ENCODE results near the gene GBX1. TPM values are rescaled to one million over a fixed set of nuclear protein-coding genes. Genes with fewer than 3 reads are reported as not detected.

The GBX1 gene
- total and polyA plus RNA-seq, 11 donors = 0.27 to 0.52 (median 0.34) TPM; not detected in 5

GRCh38 chr7:151117565-151117964 is 49.9 kb downstream of the GBX1 start:
- TF ChIP-seq, protein P1, sequence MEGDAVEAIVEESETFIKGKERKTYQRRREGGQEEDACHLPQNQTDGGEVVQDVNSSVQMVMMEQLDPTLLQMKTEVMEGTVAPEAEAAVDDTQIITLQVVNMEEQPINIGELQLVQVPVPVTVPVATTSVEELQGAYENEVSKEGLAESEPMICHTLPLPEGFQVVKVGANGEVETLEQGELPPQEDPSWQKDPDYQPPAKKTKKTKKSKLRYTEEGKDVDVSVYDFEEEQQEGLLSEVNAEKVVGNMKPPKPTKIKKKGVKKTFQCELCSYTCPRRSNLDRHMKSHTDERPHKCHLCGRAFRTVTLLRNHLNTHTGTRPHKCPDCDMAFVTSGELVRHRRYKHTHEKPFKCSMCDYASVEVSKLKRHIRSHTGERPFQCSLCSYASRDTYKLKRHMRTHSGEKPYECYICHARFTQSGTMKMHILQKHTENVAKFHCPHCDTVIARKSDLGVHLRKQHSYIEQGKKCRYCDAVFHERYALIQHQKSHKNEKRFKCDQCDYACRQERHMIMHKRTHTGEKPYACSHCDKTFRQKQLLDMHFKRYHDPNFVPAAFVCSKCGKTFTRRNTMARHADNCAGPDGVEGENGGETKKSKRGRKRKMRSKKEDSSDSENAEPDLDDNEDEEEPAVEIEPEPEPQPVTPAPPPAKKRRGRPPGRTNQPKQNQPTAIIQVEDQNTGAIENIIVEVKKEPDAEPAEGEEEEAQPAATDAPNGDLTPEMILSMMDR (IDR thresholded peaks at IDR 0.05) = no peak
- TF ChIP-seq POLR2A (IDR thresholded peaks at IDR 0.05) = no peak

GRCh38 chr7:151116603-151117440 is 50.7 kb downstream of the GBX1 start:
- Histone ChIP-seq H3K4me3 (no peak overlapping the region), H3K9me3 (no peaks in the 10 kb centered on the region), H3K36me3 (peaks cover 0 to 46% (median 39%) of the 10 kb centered on the region in 9 donors), H3K27ac (no peak overlapping the region), H3K27me3 (peaks cover 0 to 5% (median 0%) of the 10 kb centered on the region in 9 donors), H3K4me1 (peaks cover 0 to 24% (median 9%) of the 10 kb centered on the region in 12 donors)
- WGBS, 4 donors = 92 to 97% (median 94%) methylated on average over 27 of the region's 27 CpGs
- ATAC-seq (no peak), DNase-seq (peak in 1 of 5 donors; percentile 58)
- TF ChIP-seq, protein P1 (IDR thresholded peaks at IDR 0.05) = no peak
- no peak for TF ChIP-seq POLR2A (IDR thresholded peaks at IDR 0.05)
- intact Hi-C loops (cut with DNase I) = loop anchor here in 4 of 10 donors (10.0 kb wide), 3 partner anchors 52 to 222 kb away; partner anchors contain the start of genes ABCB8 (in 1 of the 4) and ATG9B (in 1 of the 4)

More at GRCh38 chr7:151117565-151117964, 49.9 kb downstream of the GBX1 start:
- H3K4me1 ChIP-seq = peaks cover 0 to 24% (median 9%) of the 10 kb centered on the region in 12 donors
- H3K27me3 ChIP-seq = peaks cover 0 to 5% (median 0%) of the 10 kb centered on the region in 9 donors
- no peak for ATAC-seq
- no peak for DNase-seq
- WGBS, 4 donors = 88 to 93% (median 90%) methylated on average over 12 of the region's 12 CpGs
- intact Hi-C loops (cut with DNase I) = loop anchor here in 4 of 10 donors (10.0 kb wide), 3 partner anchors 53 to 223 kb away; partner anchors contain the start of genes ABCB8 (in 1 of the 4) and ATG9B (in 1 of the 4)
- no peak overlapping the region for H3K4me3 ChIP-seq
- H3K9me3 ChIP-seq = no peaks in the 10 kb centered on the region
- no peak overlapping the region for H3K27ac ChIP-seq
- peaks cover 0 to 52% (median 43%) of the 10 kb centered on the region in 9 donors for H3K36me3 ChIP-seq

- no peaks in the 10 kb centered on the region for H3K9me3 ChIP-seq
- H3K4me3 ChIP-seq = peak overlapping the region in 7 of 12 donors; percentile 9 to 50 (median 34)
- peak overlapping the region in 1 of 12 donors; percentile 38 for H3K27ac ChIP-seq
- peaks cover 0 to 25% (median 13%) of the 10 kb centered on the region in 12 donors for H3K4me1 ChIP-seq
- intact Hi-C loops (cut with DNase I) = loop anchor here in 4 of 10 donors (10.0 kb wide), 3 partner anchors 51 to 221 kb away; partner anchors contain the start of genes ABCB8 (in 1 of the 4) and ATG9B (in 1 of the 4)
- TF ChIP-seq, protein P1 (IDR thresholded peaks at IDR 0.05) = no peak
- no peak for TF ChIP-seq POLR2A (IDR thresholded peaks at IDR 0.05)
- DNase-seq (no peak), ATAC-seq (peak in 1 of 4 donors; percentile 6)
- WGBS, 4 donors = 81 to 86% (median 84%) methylated on average over 13 to 14 of the region's 14 CpGs
- peaks cover 0 to 5% (median 0%) of the 10 kb centered on the region in 9 donors for H3K27me3 ChIP-seq
- H3K36me3 ChIP-seq = peaks cover 0 to 37% (median 34%) of the 10 kb centered on the region in 9 donors
Measured at GRCh38 chr7:151115836-151116418, 51.6 kb downstream of the GBX1 start.

All from heart left ventricle (tissue), 16 donors.